A549 (cell line): ENCODE results near the gene FAM204A.

Source experiments
- GATA3 ChIP-seq: IDR thresholded peaks from 2 replicates; pipeline ENCODE4 v1.6.1; 2012; ENCODE audit warnings: borderline replicate concordance
- HDAC2 ChIP-seq: fragments of 200-600 bp; sonication (generic); IDR thresholded peaks from 2 replicates; pipeline ENCODE4 v1.6.1; 2016
- POLR2A ChIP-seq: IDR thresholded peaks from 2 replicates; pipeline ENCODE4 v1.6.1; 2012; ENCODE audit warnings: mild to moderate bottlenecking, low read length
- TF ChIP-seq, protein P1 (sequence below): fragments of >200 bp; sonication (Bioruptor Twin); formaldehyde crosslinking; IDR thresholded peaks from 3 replicates; pipeline ENCODE4 v1.5.1; 2016

DNA sequence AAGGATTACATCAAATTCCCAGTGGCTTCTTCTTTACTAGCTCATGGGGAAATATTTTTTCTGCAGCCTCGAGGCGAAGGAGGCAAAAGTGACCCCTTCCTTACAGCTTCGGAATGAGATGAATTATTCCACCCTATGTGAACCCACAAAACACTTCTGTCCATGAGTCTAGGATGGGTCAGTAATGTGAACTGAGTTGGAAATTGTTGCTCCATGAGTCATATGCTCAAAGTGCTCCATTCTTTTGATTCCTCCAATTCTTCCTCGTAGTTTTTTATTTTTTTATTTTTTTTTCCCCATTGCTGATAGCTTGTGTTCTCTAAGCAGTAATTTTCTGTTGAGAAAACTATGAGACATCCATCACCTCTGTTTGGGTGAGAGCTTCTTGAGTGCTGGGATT lies 31.7 kb upstream of the FAM204A start:
- TF ChIP-seq POLR2A = no peak
- no peak for TF ChIP-seq GATA3
- TF ChIP-seq, protein P1, sequence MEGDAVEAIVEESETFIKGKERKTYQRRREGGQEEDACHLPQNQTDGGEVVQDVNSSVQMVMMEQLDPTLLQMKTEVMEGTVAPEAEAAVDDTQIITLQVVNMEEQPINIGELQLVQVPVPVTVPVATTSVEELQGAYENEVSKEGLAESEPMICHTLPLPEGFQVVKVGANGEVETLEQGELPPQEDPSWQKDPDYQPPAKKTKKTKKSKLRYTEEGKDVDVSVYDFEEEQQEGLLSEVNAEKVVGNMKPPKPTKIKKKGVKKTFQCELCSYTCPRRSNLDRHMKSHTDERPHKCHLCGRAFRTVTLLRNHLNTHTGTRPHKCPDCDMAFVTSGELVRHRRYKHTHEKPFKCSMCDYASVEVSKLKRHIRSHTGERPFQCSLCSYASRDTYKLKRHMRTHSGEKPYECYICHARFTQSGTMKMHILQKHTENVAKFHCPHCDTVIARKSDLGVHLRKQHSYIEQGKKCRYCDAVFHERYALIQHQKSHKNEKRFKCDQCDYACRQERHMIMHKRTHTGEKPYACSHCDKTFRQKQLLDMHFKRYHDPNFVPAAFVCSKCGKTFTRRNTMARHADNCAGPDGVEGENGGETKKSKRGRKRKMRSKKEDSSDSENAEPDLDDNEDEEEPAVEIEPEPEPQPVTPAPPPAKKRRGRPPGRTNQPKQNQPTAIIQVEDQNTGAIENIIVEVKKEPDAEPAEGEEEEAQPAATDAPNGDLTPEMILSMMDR = no peak
- TF ChIP-seq HDAC2 = no peak
